Endothelial cell of umbilical vein (primary cell): ENCODE results near the gene PDLIM4. TPM values are rescaled to one million over a fixed set of nuclear protein-coding genes. Genes with fewer than 3 reads are reported as not detected.

Experiments used
- BruUV-seq: library from RNA; stranded (reverse); fragments of 400-500 nt; replicated peaks from 2 replicates; lab custom pipeline; 2021; lab: Mats Ljungman, UMichigan
- CTCF ChIA-PET: fragments of 300-600, 350-600 bp; sonication (Branson Sonifier 250); formaldehyde crosslinking; loops from one replicate; lab custom pipeline; 2021; ENCODE audit warnings: antibody characterized with exemption, inconsistent platforms; lab: Charles Lee
- POLR2A ChIA-PET: fragments of 300-600, 350-600 bp; sonication (Branson Sonifier 250); formaldehyde crosslinking; loops from one replicate; lab custom pipeline; 2021; ENCODE audit warnings: antibody characterized with exemption, inconsistent platforms; lab: Charles Lee
- DNase-seq: peaks from one replicate; pipeline ENCODE4 v3.0.0-alpha.2; 2011; ENCODE audit warnings: low read depth, low spot score
- FAIRE-seq: peaks from 2 replicates; lab custom pipeline; 2011; peaks lifted over from hg19 to GRCh38; lab: Jason Lieb, UNC
- H2AFZ ChIP-seq: 2 replicates; pipeline ENCODE4 v1.6.0; 2012; ENCODE audit warnings: low read depth, low read length, control low read depth, inconsistent platforms
- H3K27ac ChIP-seq: 2 replicates; pipeline ENCODE4 v1.5.1; 2011; ENCODE audit warnings: low read depth, mild to moderate bottlenecking, control low read depth, low read length, moderate library complexity; ENCODE audit not compliant: insufficient read depth
- H3K27me3 ChIP-seq, 2 experiments: 2 replicates each; pipeline versions ENCODE4 v1.6.0 to v1.6.1; 2011; ENCODE audit warnings: low read length in 2 of 2, mixed read lengths in 1 of 2; ENCODE audit not compliant: control insufficient read depth in 2 of 2, insufficient read depth in 2 of 2
- H3K36me3 ChIP-seq, 2 experiments: 2 replicates in 1 of 2; 3 replicates in 1 of 2; pipeline ENCODE4 v1.5.1; 2011; ENCODE audit warnings: low read length in 2 of 2, mild to moderate bottlenecking in 1 of 2, moderate library complexity in 1 of 2; ENCODE audit not compliant: control insufficient read depth in 2 of 2, insufficient read depth in 2 of 2; ENCODE audit errors: extremely low read depth in 1 of 2
- H3K4me1 ChIP-seq: 3 replicates; pipeline ENCODE4 v1.5.1; 2011; ENCODE audit warnings: mild to moderate bottlenecking, low read length; ENCODE audit not compliant: control insufficient read depth, insufficient read depth; ENCODE audit errors: extremely low read depth
- H3K4me2 ChIP-seq: 2 replicates; pipeline ENCODE4 v1.6.1; 2011; ENCODE audit warnings: low read length, control low read depth, mixed read lengths; ENCODE audit not compliant: insufficient read depth
- H3K4me3 ChIP-seq, 3 experiments: fragments of 200-600 bp in 1 of 3; sonication (generic), shearing (Covaris generic) in 1 of 3; replicated peaks in 1 of 3; 2 replicates each; pipeline ENCODE4 v1.5.1; 2011 to 2016; ENCODE audit warnings: control low read depth in 3 of 3, low read length in 3 of 3, mild to moderate bottlenecking in 2 of 3, inconsistent platforms in 1 of 3, low read depth in 1 of 3, moderate library complexity in 1 of 3; ENCODE audit not compliant: insufficient read depth in 1 of 3
- H3K79me2 ChIP-seq: 2 replicates; pipeline ENCODE4 v1.6.0; 2012; ENCODE audit warnings: low read length, inconsistent platforms; ENCODE audit not compliant: control insufficient read depth, insufficient read depth
- H3K9ac ChIP-seq: replicated peaks from 2 replicates; pipeline ENCODE3; 2011; ENCODE audit warnings: low read length, control low read depth; ENCODE audit not compliant: insufficient read depth; ENCODE audit errors: extremely low read depth
- H3K9me1 ChIP-seq: replicated peaks from 3 replicates; pipeline ENCODE4 v1.6.0; 2011; ENCODE audit warnings: mild to moderate bottlenecking, low read length; ENCODE audit not compliant: control insufficient read depth, insufficient read depth; ENCODE audit errors: extremely low read depth
- H3K9me3 ChIP-seq: replicated peaks from 2 replicates; pipeline ENCODE4 v1.5.1; 2012; ENCODE audit warnings: low read length, inconsistent platforms; ENCODE audit not compliant: control insufficient read depth, insufficient read depth
- H4K20me1 ChIP-seq: replicated peaks from 2 replicates; pipeline ENCODE3; 2011; ENCODE audit warnings: mild to moderate bottlenecking, low read length; ENCODE audit not compliant: control insufficient read depth, insufficient read depth; ENCODE audit errors: extremely low read depth
- CTCF ChIP-seq, 2 donors: IDR thresholded peaks; 1 replicate in 1 of 2; 2 replicates in 1 of 2; pipeline ENCODE4 v1.5.1; 2011; ENCODE audit warnings: low read length in 2 of 2, mild to moderate bottlenecking in 2 of 2, moderate library complexity in 2 of 2, control low read depth in 1 of 2, inconsistent platforms in 1 of 2, low read depth in 1 of 2; ENCODE audit not compliant: insufficient read depth in 1 of 2; ENCODE audit errors: extremely low read depth in 1 of 2
- EZH2 ChIP-seq: IDR thresholded peaks from 2 replicates; pipeline ENCODE4 v1.6.1; 2012; ENCODE audit warnings: borderline replicate concordance, low read depth, mild to moderate bottlenecking, moderate library complexity, low read length, inconsistent platforms; ENCODE audit not compliant: severe bottlenecking
- FOS ChIP-seq: IDR thresholded peaks from 2 replicates; pipeline ENCODE4 v1.6.1; 2011; ENCODE audit warnings: mild to moderate bottlenecking, low read length, moderate library complexity, borderline replicate concordance; ENCODE audit not compliant: insufficient read depth
- GATA2 ChIP-seq: IDR thresholded peaks from 2 replicates; pipeline ENCODE4 v1.7.0; 2011; ENCODE audit warnings: low read depth, mild to moderate bottlenecking, moderate library complexity, mixed read lengths, low read length; ENCODE audit not compliant: insufficient read length, insufficient read depth
- JUN ChIP-seq: IDR thresholded peaks from 2 replicates; pipeline ENCODE4 v1.6.1; 2011; ENCODE audit warnings: borderline replicate concordance, low read depth; ENCODE audit not compliant: insufficient read length, insufficient read depth
- MAX ChIP-seq: IDR thresholded peaks from 2 replicates; pipeline ENCODE4 v1.6.1; 2011; ENCODE audit not compliant: insufficient read depth, insufficient read length
- MYC ChIP-seq: IDR thresholded peaks from one replicate; pipeline ENCODE4 v1.6.1; 2011; ENCODE audit warnings: mild to moderate bottlenecking, low read depth, low read length
- POLR2A ChIP-seq: IDR thresholded peaks from 2 replicates; pipeline ENCODE4 v1.6.1; 2012; ENCODE audit warnings: low read depth, mild to moderate bottlenecking, control low read depth, low read length
- POLR2AphosphoS5 ChIP-seq: IDR thresholded peaks from 2 replicates; pipeline ENCODE4 v1.6.1; 2012; ENCODE audit warnings: low read depth, mild to moderate bottlenecking, control low read depth, low read length, moderate library complexity; ENCODE audit not compliant: insufficient read depth
- dilution Hi-C: fragments of 300-500 bp; cut with MboI; formaldehyde crosslinking; loops from one replicate; pipeline ENCODE4 v1.15.0; 2019; ENCODE audit warnings: low sequenced_read_pairs; ENCODE audit not compliant: extremely low pct_ligation_motif_present
- intact Hi-C: fragments of 100-400 bp; cut with micrococcal nuclease; formaldehyde crosslinking; loops from one replicate; pipeline ENCODE4 v1.10.0; 2022
- polyA plus RNA-seq, 4 experiments: library from polyadenylated mRNA; depleted of rRNA in 3 of 4; stranded (reverse) in 3 of 4; unstranded in 1 of 4; fragments of >200 nt; gene quantifications; 2 replicates each; pipeline versions ENCODE4 v1.2.1 to v1.2.3, GENCODE V29; 2011 to 2012; ENCODE audit warnings: missing spikeins in 1 of 4
- total RNA-seq: library from RNA; stranded (reverse); gene quantifications from 2 replicates; pipeline ENCODE4 v1.2.3, GENCODE V29; 2021

Gene PDLIM4
- total and polyA plus RNA-seq, 2 donors (not counting 3 experiments of a cell fraction or from before 2014, with no cell fraction given) = 65.7 to 112 TPM

GRCh38 chr5:132228241-132229035, 29.1 kb upstream of the PDLIM4 start:
- H3K27me3 ChIP-seq = peaks cover 0 to 1% of the 10 kb centered on the region in 2 experiments
- no peaks in the 10 kb centered on the region for H3K9me3 ChIP-seq
- H4K20me1 ChIP-seq = no peaks in the 10 kb centered on the region
- H3K4me3 ChIP-seq = peak overlapping the region; percentile 44 to 61 (median 46)
- DNase-seq = no peak
- no peaks in the 10 kb centered on the region for H3K4me1 ChIP-seq
- no peak for FAIRE-seq
- no TSS peak for BruUV-seq
- H3K27ac ChIP-seq = peak overlapping the region; percentile 28
- no peaks in the 10 kb centered on the region for H3K79me2 ChIP-seq
- H3K4me2 ChIP-seq = peak overlapping the region; percentile 44
- CTCF ChIA-PET = interaction anchor here (0.6 to 3.8 kb wide), 9 partner anchors 9 to 163 kb away, joined by 3 to 39 read pairs (median 5); partner anchors contain the start of gene SLC22A5
- no peaks in the 10 kb centered on the region for H3K9me1 ChIP-seq
- no peaks in the 10 kb centered on the region for H3K36me3 ChIP-seq
- no peak for TF ChIP-seq POLR2A
- H2AFZ ChIP-seq = peak overlapping the region; percentile 80
- intact Hi-C loops (no loop called here), dilution Hi-C loops (no loop called here)
- peak overlapping the region; percentile 73 for H3K9ac ChIP-seq
- POLR2A ChIA-PET = interaction anchor here (1.0 kb wide), 1 partner anchor 13 kb away, joined by 3 read pairs; no protein-coding TSS in a partner anchor

GRCh38 chr5:132229236-132229635, 28.3 kb upstream of the PDLIM4 start:
- Histone ChIP-seq H3K9me3 (no peaks in the 10 kb centered on the region), H3K4me2 (no peak overlapping the region), H3K4me1 (no peaks in the 10 kb centered on the region), H3K27ac (no peak overlapping the region), H3K9me1 (no peaks in the 10 kb centered on the region), H4K20me1 (no peaks in the 10 kb centered on the region), H3K36me3 (no peaks in the 10 kb centered on the region), H3K27me3 (peaks cover 0 to 1% of the 10 kb centered on the region in 2 experiments), H3K9ac (no peak overlapping the region), H3K79me2 (no peaks in the 10 kb centered on the region), H2AFZ (no peak overlapping the region), H3K4me3 (no peak overlapping the region)
- TSS peak; percentile 21 for BruUV-seq
- dilution Hi-C loops (no loop called here), intact Hi-C loops (no loop called here)
- ChIA-PET CTCF (interaction anchor here (0.9 to 3.8 kb wide), 2 partner anchors 8 to 39 kb away, joined by 3 to 39 read pairs; no protein-coding TSS in a partner anchor), POLR2A (no interaction called here)
- no peak for TF ChIP-seq POLR2A
- TF ChIP-seq GATA2 = no peak
- TF ChIP-seq EZH2 = no peak
- TF ChIP-seq CTCF (IDR thresholded peaks at IDR 0.05; ENCODE audit: extremely low read depth in 1 of 2, insufficient read depth in 1 of 2, low read depth in 1 of 2, low read length in 2 of 2) = no peak
- TF ChIP-seq JUN = no peak
- no peak for TF ChIP-seq MYC
- TF ChIP-seq FOS = no peak
- no peak for TF ChIP-seq POLR2AphosphoS5
- no peak for TF ChIP-seq MAX
- no peak for FAIRE-seq
- DNase-seq = no peak
